Calu3 (cell line): ENCODE results near the gene LRRC8E. TPM values are rescaled to one million over a fixed set of nuclear protein-coding genes. Genes with fewer than 3 reads are reported as not detected.
"Not testable (repeated sequence)": the region's sequence is repeated elsewhere in the genome, so short reads cannot be mapped to it uniquely, and the experiment has no call there.

ENCODE experiments used
- BruUV-seq: library from RNA; stranded (reverse); fragments of 400-500 nt; replicated peaks from 2 replicates; lab custom pipeline; 2021; lab: Mats Ljungman, UMichigan
- CTCF ChIA-PET: fragments of 300-600 bp; sonication (Branson Sonifier 250); formaldehyde crosslinking; loops from one replicate; lab custom pipeline; 2022; ENCODE audit warnings: antibody characterized with exemption; lab: Charles Lee
- DNase-seq: peaks from one replicate; pipeline ENCODE4 v3.0.0; 2022
- H3K27ac Mint-ChIP-seq: one replicate; pipeline ENCODE4 v1.8.0; 2022; ENCODE audit warnings: mixed read lengths; ENCODE audit not compliant: unreplicated experiment
- H3K27me3 Mint-ChIP-seq: one replicate; pipeline ENCODE4 v1.8.0; 2022; ENCODE audit warnings: mixed read lengths; ENCODE audit not compliant: unreplicated experiment
- H3K36me3 Mint-ChIP-seq: one replicate; pipeline ENCODE4 v1.8.0; 2022; ENCODE audit warnings: mild to moderate bottlenecking, moderate library complexity, mixed read lengths; ENCODE audit not compliant: insufficient read depth, unreplicated experiment
- H3K4me1 Mint-ChIP-seq: one replicate; pipeline ENCODE4 v1.8.0; 2022; ENCODE audit warnings: mild to moderate bottlenecking, low read depth, mixed read lengths; ENCODE audit not compliant: unreplicated experiment
- H3K4me3 Mint-ChIP-seq: one replicate; pipeline ENCODE4 v1.8.0; 2022; ENCODE audit warnings: mild to moderate bottlenecking, low read depth, moderate library complexity, mixed read lengths; ENCODE audit not compliant: unreplicated experiment
- H3K9me3 Mint-ChIP-seq: one replicate; pipeline ENCODE4 v1.8.0; 2022; ENCODE audit warnings: low read depth, mixed read lengths; ENCODE audit not compliant: unreplicated experiment
- CTCF ChIP-seq: fragments of 200-600 bp; IDR thresholded peaks from one replicate; pipeline ENCODE4 v1.8.0; 2022; ENCODE audit warnings: antibody characterized with exemption; ENCODE audit not compliant: unreplicated experiment
- intact Hi-C: fragments of 100-400 bp; cut with micrococcal nuclease; formaldehyde crosslinking; loops from one replicate; pipeline ENCODE4 v1.10.0; 2022; ENCODE audit not compliant: unreplicated experiment
- total RNA-seq: library from RNA; stranded (reverse); gene quantifications from 2 replicates; pipeline ENCODE4 v1.2.3, GENCODE V29; 2022

The LRRC8E gene
- total RNA-seq, 1 experiment from 2014 or later = 8.0 TPM

DNA sequence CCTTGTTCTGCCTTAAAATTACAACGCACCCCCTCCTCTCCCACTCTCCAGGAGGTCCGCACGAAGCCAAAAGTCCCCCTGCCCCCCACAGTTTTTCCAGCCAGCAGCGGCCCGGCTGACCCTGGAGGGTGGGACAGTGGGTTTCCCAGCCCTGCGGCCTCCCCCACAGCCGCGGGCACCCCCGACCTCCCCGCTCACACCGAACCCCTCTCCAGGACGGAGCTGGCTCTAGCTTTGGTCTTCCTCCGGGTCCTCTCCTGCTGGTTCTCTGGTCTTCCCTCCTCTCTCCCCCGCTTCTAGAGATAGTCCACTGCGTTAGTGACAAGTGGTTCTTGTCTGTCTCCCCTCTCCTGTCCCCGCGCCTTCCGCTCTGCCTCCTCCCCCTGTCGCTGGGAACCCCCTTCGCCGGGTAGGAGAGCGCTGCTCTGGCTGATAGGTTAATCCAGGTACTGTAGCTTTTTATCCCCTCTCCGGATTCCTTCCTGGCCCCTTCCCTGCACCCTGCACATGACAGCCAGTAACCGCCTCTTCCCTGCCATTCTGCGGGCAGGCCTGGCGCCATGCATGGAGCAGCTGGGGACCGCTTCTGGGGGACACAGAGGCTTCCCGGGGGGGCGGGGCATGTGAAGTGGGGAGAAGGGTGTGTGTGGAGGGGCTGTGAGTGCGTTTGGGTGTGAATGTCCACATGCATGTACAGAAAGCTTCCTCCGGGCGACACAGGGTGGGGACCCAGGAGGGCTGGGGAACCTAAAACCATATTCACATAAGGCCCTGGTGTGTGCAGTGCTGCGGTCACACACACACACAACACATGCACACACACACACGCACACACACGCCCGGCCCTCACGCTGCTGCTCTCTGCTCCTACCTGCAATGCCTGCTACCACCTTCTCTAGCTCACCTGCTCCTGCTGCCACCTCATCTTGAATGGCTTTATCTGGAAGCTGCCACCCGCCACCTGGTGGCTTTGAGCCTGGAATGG lies 31.3 kb upstream of the LRRC8E start:
- no peak overlapping the region for H3K27ac Mint-ChIP-seq
- intact Hi-C loops = no loop called here
- no peaks in the 10 kb centered on the region for H3K9me3 Mint-ChIP-seq
- CTCF ChIA-PET = interaction anchor here (1.4 kb wide), 1 partner anchor 12 kb away, joined by 4 read pairs; no protein-coding TSS in a partner anchor
- TF ChIP-seq CTCF = no peak
- H3K27me3 Mint-ChIP-seq = no peaks in the 10 kb centered on the region
- BruUV-seq = no TSS peak
- DNase-seq = no peak
- H3K4me3 Mint-ChIP-seq = no peak overlapping the region
- H3K36me3 Mint-ChIP-seq = peaks cover 14% of the 10 kb centered on the region
- H3K4me1 Mint-ChIP-seq = peaks cover 13% of the 10 kb centered on the region

DNA sequence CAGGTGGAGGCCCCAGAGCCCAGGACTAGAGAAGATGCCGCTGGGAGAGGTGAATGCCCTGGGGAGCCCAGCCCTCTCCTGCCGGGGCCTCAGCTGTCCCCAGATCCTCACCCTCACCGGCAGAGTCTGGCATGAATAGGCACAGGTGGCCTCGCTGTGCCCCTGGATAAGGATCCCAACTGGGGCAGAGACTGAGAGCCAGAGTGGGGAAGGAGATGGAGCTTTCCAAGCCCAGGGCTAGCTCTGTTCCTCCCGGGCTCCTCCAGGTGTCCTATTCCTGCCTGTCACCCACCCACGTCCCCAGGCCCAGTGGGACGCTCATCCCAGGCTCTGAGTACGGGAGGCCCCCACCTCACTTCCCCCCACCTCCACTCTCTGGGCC lies 30.6 kb upstream of the LRRC8E start:
- CTCF ChIA-PET = interaction anchor here (0.6 to 1.4 kb wide), 2 partner anchors 11 to 227 kb away, joined by 4 read pairs; no protein-coding TSS in a partner anchor
- intact Hi-C loops = no loop called here
- BruUV-seq = no TSS peak
- Mint-ChIP-seq H3K9me3 (no peaks in the 10 kb centered on the region), H3K36me3 (peaks cover 14% of the 10 kb centered on the region), H3K4me1 (peaks cover 12% of the 10 kb centered on the region), H3K4me3 (no peak overlapping the region), H3K27ac (no peak overlapping the region), H3K27me3 (no peaks in the 10 kb centered on the region)
- no peak for DNase-seq
- TF ChIP-seq CTCF = no peak

DNA sequence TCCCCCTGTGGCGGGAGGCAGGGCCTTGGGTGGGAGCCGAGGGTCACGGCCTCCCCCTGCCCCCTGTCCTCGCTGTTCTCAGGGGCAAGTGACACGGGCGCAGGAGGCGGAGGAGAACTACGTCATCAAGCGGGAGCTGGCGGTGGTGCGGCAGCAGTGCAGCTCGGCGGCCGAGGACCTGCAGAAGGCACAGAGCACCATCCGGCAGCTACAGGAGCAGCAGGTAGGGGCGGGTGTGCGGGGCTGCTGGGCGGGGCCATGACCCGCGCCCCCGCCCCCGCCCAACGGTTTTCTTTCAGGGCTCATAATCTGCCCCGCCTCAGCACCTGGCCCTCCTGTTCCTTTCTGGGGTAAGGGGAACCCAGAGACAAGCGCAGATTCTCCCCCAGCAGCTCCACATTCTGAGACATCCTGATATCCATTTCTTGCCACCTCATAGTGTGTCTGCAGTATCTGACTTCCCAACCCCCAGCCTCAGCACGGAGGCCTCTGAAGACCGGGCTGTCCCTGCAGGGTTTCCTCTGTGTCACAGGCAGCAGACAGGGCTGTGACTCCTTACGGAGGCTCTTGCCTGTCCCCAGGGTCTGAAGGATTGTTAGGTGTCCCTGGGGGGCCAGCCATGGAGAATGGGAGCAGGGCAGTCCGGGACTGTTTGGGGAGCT lies 30.1 kb upstream of the LRRC8E start:
- no peak overlapping the region for H3K27ac Mint-ChIP-seq
- no peak for TF ChIP-seq CTCF
- no peaks in the 10 kb centered on the region for H3K27me3 Mint-ChIP-seq
- DNase-seq = no peak
- no TSS peak for BruUV-seq
- peaks cover 7% of the 10 kb centered on the region for H3K4me1 Mint-ChIP-seq
- H3K36me3 Mint-ChIP-seq = peaks cover 11% of the 10 kb centered on the region
- no peaks in the 10 kb centered on the region for H3K9me3 Mint-ChIP-seq
- no peak overlapping the region for H3K4me3 Mint-ChIP-seq
- intact Hi-C loops = no loop called here
- CTCF ChIA-PET = interaction anchor here (0.6 to 1.4 kb wide), 2 partner anchors 11 to 226 kb away, joined by 4 read pairs; no protein-coding TSS in a partner anchor

GRCh38 chr19:7859087-7859486 lies 29.2 kb upstream of the LRRC8E start:
- H3K27me3 Mint-ChIP-seq, CTCF ChIA-PET: not testable (repeated sequence)

More at GRCh38 chr19:7859087-7859486, 29.2 kb upstream of the LRRC8E start:
- intact Hi-C loops, H3K27ac Mint-ChIP-seq, H3K9me3 Mint-ChIP-seq, DNase-seq, H3K36me3 Mint-ChIP-seq, H3K4me3 Mint-ChIP-seq, BruUV-seq, H3K4me1 Mint-ChIP-seq: not testable (repeated sequence)
